ENCODE results near the gene PDPK1.
"Not testable (repeated sequence)": the region's sequence is repeated elsewhere in the genome, so short reads cannot be mapped to it uniquely, and the experiment has no call there.

PDPK1 gene

DNA sequence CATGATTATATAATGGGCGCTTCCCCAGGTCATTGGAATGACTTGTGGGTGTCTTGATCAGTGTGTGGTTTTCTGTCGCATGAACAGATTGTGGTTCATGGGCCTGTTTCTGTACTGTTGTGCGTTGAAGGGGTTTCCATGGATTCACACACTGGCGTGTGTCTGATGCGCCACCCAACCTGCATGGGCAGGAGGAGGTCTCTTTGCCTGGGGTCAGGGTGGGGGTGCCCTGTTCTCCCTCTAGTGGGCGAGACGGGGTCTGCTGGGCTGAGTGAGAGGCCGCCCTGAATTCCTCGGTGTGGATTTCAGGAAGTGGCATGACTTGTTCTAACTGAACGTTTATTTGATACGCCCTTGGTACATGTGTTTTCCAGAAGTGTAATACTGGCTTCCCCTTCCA is 42.3 kb downstream of the PDPK1 start:
- no CpG with 5 or more reads among the region's 11 CpGs for WGBS, 2 experiments (ENCODE audit: insufficient coverage in 2 of 2)
- H3K9me3 ChIP-seq (ENCODE audit: control insufficient read depth, low read length); H3K27ac ChIP-seq (ENCODE audit: low read depth, low read length, severe bottlenecking); H3K4me1 ChIP-seq (ENCODE audit: control insufficient read depth, insufficient read depth, low read length, poor library complexity, severe bottlenecking); H3K36me3 ChIP-seq (ENCODE audit: control insufficient read depth, insufficient read depth, low read length); H3K4me3 ChIP-seq (ENCODE audit: extremely low read depth, insufficient read depth, low read length, poor library complexity, severe bottlenecking): not testable (repeated sequence)

GRCh38 chr16:2580818-2581217 is 43.0 kb downstream of the PDPK1 start:
- not testable (repeated sequence) for H3K4me3 ChIP-seq (ENCODE audit: extremely low read depth, insufficient read depth, low read length, poor library complexity, severe bottlenecking); H3K4me1 ChIP-seq (ENCODE audit: control insufficient read depth, insufficient read depth, low read length, poor library complexity, severe bottlenecking); H3K27ac ChIP-seq (ENCODE audit: low read depth, low read length, severe bottlenecking); H3K9me3 ChIP-seq (ENCODE audit: control insufficient read depth, low read length); H3K36me3 ChIP-seq (ENCODE audit: control insufficient read depth, insufficient read depth, low read length)
- WGBS, 2 experiments (ENCODE audit: insufficient coverage in 2 of 2): no CpG with 5 or more reads among the region's 21 CpGs

- no peaks in the 10 kb centered on the region for H3K4me1 ChIP-seq (ENCODE audit: control insufficient read depth, insufficient read depth, low read length, poor library complexity, severe bottlenecking)
- no peak overlapping the region for H3K4me3 ChIP-seq (ENCODE audit: extremely low read depth, insufficient read depth, low read length, poor library complexity, severe bottlenecking)
- WGBS, 2 experiments (ENCODE audit: insufficient coverage in 2 of 2): 93 to 97% methylated on average over 16 to 17 of the region's 24 CpGs
- H3K9me3 ChIP-seq (ENCODE audit: control insufficient read depth, low read length): no peaks in the 10 kb centered on the region
- H3K27ac ChIP-seq (ENCODE audit: low read depth, low read length, severe bottlenecking): no peak overlapping the region
- H3K36me3 ChIP-seq (ENCODE audit: control insufficient read depth, insufficient read depth, low read length): peaks cover 43% of the 10 kb centered on the region
These were observed 47.2 kb downstream of the PDPK1 start for GRCh38 chr16:2584729-2585650.

DNA sequence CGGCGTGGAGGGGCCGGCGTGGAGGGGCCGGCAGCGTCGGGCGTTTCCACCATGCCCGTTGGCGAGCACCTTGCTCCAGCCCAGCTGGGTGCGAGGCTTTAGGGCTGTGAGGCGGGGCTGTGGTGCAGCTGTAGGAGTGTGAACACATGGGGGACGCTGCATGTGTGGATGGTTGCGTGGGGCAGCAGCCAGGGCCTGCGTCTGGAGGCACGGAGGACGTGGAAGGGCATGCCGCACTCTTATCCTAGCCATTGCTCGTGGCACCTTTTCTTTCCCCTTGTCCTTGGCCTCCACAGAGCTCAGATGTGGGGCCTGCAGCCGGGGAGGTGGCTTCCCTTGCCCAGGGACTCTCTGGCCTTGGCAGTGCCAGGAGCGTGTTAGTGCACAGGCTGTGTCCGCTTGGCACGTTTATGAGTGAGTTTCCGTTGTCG is 47.8 kb downstream of the PDPK1 start:
- H3K36me3 ChIP-seq (ENCODE audit: control insufficient read depth, insufficient read depth, low read length): peaks cover 50% of the 10 kb centered on the region
- H3K9me3 ChIP-seq (ENCODE audit: control insufficient read depth, low read length): no peaks in the 10 kb centered on the region
- no peak overlapping the region for H3K27ac ChIP-seq (ENCODE audit: low read depth, low read length, severe bottlenecking)
- no peak overlapping the region for H3K4me3 ChIP-seq (ENCODE audit: extremely low read depth, insufficient read depth, low read length, poor library complexity, severe bottlenecking)
- 94 to 96% methylated on average over 18 to 24 of the region's 25 CpGs for WGBS, 2 experiments (ENCODE audit: insufficient coverage in 2 of 2)
- no peaks in the 10 kb centered on the region for H3K4me1 ChIP-seq (ENCODE audit: control insufficient read depth, insufficient read depth, low read length, poor library complexity, severe bottlenecking)

DNA sequence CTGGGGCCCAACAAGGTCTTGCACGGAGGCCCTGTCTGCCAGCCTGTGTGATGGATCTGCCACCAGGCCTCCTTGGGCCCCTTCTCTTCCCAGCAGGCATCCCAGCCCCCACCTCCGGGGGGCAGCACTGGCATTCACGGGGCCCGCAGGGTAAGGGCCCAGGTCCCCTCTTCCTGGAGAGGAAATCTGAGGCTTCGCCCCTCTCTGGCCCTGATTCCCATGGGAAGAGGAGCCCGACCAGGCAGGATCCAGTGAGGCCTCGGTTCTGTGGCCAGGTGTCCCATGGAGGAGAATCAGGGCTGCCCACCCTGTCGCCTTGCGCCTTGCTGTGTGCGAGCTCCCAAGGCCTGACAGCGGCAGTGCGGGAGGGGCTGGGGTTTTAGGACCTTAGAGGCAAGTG is 48.4 kb downstream of the PDPK1 start:
- Histone ChIP-seq H3K36me3 (ENCODE audit: control insufficient read depth, insufficient read depth, low read length) (peaks cover 53% of the 10 kb centered on the region), H3K4me1 (ENCODE audit: control insufficient read depth, insufficient read depth, low read length, poor library complexity, severe bottlenecking) (no peaks in the 10 kb centered on the region), H3K27ac (ENCODE audit: low read depth, low read length, severe bottlenecking) (no peak overlapping the region), H3K4me3 (ENCODE audit: extremely low read depth, insufficient read depth, low read length, poor library complexity, severe bottlenecking) (no peak overlapping the region), H3K9me3 (ENCODE audit: control insufficient read depth, low read length) (no peaks in the 10 kb centered on the region)
- WGBS, 2 experiments (ENCODE audit: insufficient coverage in 2 of 2): 84 to 89% methylated on average over 10 to 11 of the region's 12 CpGs

DNA sequence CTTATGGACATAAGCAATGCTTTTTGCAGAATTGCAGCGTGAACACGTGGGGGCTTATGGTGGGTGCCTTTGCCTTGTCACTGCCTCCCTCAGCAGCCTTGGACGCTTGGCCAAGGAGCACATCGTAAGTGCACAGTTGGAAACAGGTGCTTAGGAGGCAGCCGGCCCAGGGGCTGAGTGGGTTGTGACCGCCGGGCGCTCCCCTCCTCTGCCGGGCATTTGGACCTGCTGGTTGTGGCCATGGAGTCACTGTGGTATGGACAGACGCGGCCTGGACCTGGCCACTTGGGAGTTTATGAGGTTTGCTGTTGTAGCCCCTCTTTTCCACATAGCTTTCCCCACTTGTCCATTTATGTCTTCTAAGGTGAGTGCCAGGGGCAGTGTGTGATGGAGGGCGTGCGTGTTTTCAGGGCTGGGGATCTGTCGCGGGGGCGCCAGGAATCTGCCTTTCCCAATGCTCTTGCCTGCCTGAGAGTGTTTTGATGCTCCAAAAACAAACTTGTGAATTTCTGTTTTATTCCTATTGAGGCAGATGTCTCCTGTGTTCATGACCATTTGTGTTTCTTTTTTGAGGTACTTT is 49.2 kb downstream of the PDPK1 start:
- no peaks in the 10 kb centered on the region for H3K9me3 ChIP-seq (ENCODE audit: control insufficient read depth, low read length)
- 96 to 100% methylated on average over 11 to 15 of the region's 16 CpGs for WGBS, 2 experiments (ENCODE audit: insufficient coverage in 2 of 2)
- peaks cover 56% of the 10 kb centered on the region for H3K36me3 ChIP-seq (ENCODE audit: control insufficient read depth, insufficient read depth, low read length)
- no peak overlapping the region for H3K27ac ChIP-seq (ENCODE audit: low read depth, low read length, severe bottlenecking)
- H3K4me3 ChIP-seq (ENCODE audit: extremely low read depth, insufficient read depth, low read length, poor library complexity, severe bottlenecking): no peak overlapping the region
- no peaks in the 10 kb centered on the region for H3K4me1 ChIP-seq (ENCODE audit: control insufficient read depth, insufficient read depth, low read length, poor library complexity, severe bottlenecking)

GRCh38 chr16:2587891-2588565 is 50.2 kb downstream of the PDPK1 start:
- Histone ChIP-seq H3K4me1 (ENCODE audit: control insufficient read depth, insufficient read depth, low read length, poor library complexity, severe bottlenecking) (no peaks in the 10 kb centered on the region), H3K27ac (ENCODE audit: low read depth, low read length, severe bottlenecking) (no peak overlapping the region), H3K4me3 (ENCODE audit: extremely low read depth, insufficient read depth, low read length, poor library complexity, severe bottlenecking) (no peak overlapping the region), H3K36me3 (ENCODE audit: control insufficient read depth, insufficient read depth, low read length) (peaks cover 60% of the 10 kb centered on the region), H3K9me3 (ENCODE audit: control insufficient read depth, low read length) (no peaks in the 10 kb centered on the region)
- 95 to 97% methylated on average over 13 of the region's 14 CpGs for WGBS, 2 experiments (ENCODE audit: insufficient coverage in 2 of 2)

GRCh38 chr16:2591476-2592240 is 53.8 kb downstream of the PDPK1 start:
- H3K36me3 ChIP-seq (ENCODE audit: control insufficient read depth, insufficient read depth, low read length): peaks cover 54% of the 10 kb centered on the region
- H3K27ac ChIP-seq (ENCODE audit: low read depth, low read length, severe bottlenecking): no peak overlapping the region
- WGBS, 2 experiments (ENCODE audit: insufficient coverage in 2 of 2): 97 to 100% methylated on average over 8 to 11 of the region's 15 CpGs
- H3K4me3 ChIP-seq (ENCODE audit: extremely low read depth, insufficient read depth, low read length, poor library complexity, severe bottlenecking): no peak overlapping the region
- H3K9me3 ChIP-seq (ENCODE audit: control insufficient read depth, low read length): no peaks in the 10 kb centered on the region
- no peaks in the 10 kb centered on the region for H3K4me1 ChIP-seq (ENCODE audit: control insufficient read depth, insufficient read depth, low read length, poor library complexity, severe bottlenecking)

- Histone ChIP-seq H3K4me1 (ENCODE audit: control insufficient read depth, insufficient read depth, low read length, poor library complexity, severe bottlenecking) (no peaks in the 10 kb centered on the region), H3K36me3 (ENCODE audit: control insufficient read depth, insufficient read depth, low read length) (peaks cover 54% of the 10 kb centered on the region), H3K4me3 (ENCODE audit: extremely low read depth, insufficient read depth, low read length, poor library complexity, severe bottlenecking) (no peak overlapping the region), H3K9me3 (ENCODE audit: control insufficient read depth, low read length) (no peaks in the 10 kb centered on the region), H3K27ac (ENCODE audit: low read depth, low read length, severe bottlenecking) (peak overlapping the region; percentile 45)
- WGBS, 2 experiments (ENCODE audit: insufficient coverage in 2 of 2): 96 to 97% methylated on average over 15 to 16 of the region's 16 CpGs
These were observed 55.0 kb downstream of the PDPK1 start for GRCh38 chr16:2592786-2593185.

DNA sequence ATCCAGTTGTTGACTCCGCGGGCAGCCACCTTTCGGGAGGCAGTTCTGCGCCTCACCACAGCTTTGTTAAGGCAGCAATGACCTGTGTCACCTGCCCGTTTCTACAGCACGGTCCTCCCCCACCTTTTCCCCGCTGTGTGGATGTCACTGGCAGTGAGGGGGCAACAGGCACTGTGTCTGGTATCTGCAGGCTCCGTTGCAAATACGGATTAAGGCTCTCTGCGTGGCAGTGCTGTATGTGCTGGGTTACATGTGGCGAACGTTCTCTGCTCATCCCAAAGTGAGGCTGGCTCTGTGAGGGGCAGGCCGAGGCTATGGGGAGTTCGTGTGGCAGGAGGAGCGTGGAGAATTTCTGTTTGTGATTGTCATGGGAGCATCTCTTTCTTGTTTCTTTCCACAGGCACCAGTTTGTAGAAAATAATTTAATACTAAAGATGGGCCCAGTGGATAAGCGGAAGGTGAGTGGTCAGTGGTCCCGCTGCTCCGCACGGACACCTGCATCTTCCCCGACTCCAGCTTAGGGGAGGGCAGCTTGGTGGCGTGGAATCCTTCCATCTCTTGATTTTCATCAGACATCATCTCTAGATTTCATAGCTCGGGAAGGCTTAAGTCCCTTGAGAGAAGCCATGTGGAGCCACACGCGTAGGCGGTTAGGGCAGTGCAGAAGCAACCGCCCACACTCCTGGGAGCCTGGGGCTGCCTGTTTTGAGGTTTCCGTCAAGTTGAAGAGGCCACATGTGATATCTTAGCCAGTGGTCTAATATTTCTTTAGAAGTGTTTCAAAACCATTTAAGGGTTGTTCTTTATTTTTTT is 57.8 kb downstream of the PDPK1 start:
- 96 to 97% methylated on average over 24 to 26 of the region's 27 CpGs for WGBS, 2 experiments (ENCODE audit: insufficient coverage in 2 of 2)
- no peak overlapping the region for H3K27ac ChIP-seq (ENCODE audit: low read depth, low read length, severe bottlenecking)
- no peaks in the 10 kb centered on the region for H3K4me1 ChIP-seq (ENCODE audit: control insufficient read depth, insufficient read depth, low read length, poor library complexity, severe bottlenecking)
- H3K36me3 ChIP-seq (ENCODE audit: control insufficient read depth, insufficient read depth, low read length): peaks cover 44% of the 10 kb centered on the region
- H3K9me3 ChIP-seq (ENCODE audit: control insufficient read depth, low read length): no peaks in the 10 kb centered on the region
- no peak overlapping the region for H3K4me3 ChIP-seq (ENCODE audit: extremely low read depth, insufficient read depth, low read length, poor library complexity, severe bottlenecking)
